22Rv1 (cell line): Measurements from ENCODE around the gene PUS3.

Source experiments
- ZFX ChIP-seq: fragments of 450-650 bp; IDR thresholded peaks from 2 replicates; pipeline ENCODE4 v1.6.1; 2017; ENCODE audit warnings: antibody characterized with exemption, borderline replicate concordance
- TF ChIP-seq, protein P1 (sequence below): fragments of 450-650 bp; IDR thresholded peaks from 2 replicates; pipeline ENCODE4 v1.5.1; 2017; ENCODE audit warnings: mild to moderate bottlenecking

DNA sequence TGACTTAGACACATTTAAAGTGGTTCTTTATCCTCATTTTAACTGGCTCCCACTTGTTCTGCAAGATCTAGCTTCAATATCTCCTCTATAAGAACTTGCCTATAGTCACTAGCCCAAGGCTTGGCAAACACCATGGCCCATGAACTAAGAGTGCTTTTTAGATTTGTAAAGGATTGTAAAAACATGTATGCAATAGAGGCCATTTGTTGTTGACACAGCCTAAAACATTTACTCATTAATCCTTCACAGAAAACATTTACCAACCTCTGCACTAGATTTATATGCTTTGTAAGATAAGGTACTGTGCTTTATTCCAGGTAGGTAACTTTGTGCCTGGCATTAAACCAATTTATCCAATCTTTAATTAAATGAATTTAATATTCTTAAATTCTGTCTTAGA, 10.0 kb downstream of the PUS3 start:
- TF ChIP-seq, protein P1, sequence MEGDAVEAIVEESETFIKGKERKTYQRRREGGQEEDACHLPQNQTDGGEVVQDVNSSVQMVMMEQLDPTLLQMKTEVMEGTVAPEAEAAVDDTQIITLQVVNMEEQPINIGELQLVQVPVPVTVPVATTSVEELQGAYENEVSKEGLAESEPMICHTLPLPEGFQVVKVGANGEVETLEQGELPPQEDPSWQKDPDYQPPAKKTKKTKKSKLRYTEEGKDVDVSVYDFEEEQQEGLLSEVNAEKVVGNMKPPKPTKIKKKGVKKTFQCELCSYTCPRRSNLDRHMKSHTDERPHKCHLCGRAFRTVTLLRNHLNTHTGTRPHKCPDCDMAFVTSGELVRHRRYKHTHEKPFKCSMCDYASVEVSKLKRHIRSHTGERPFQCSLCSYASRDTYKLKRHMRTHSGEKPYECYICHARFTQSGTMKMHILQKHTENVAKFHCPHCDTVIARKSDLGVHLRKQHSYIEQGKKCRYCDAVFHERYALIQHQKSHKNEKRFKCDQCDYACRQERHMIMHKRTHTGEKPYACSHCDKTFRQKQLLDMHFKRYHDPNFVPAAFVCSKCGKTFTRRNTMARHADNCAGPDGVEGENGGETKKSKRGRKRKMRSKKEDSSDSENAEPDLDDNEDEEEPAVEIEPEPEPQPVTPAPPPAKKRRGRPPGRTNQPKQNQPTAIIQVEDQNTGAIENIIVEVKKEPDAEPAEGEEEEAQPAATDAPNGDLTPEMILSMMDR = no peak
- no peak for TF ChIP-seq ZFX
